ENCODE data around the gene CPZ.

- no peak for TF ChIP-seq POLR2A (IDR thresholded peaks at IDR 0.05)
- no peak for TF ChIP-seq CTCF (IDR thresholded peaks at IDR 0.05)
These were observed 47.7 kb upstream of the CPZ start for GRCh38 chr4:8544741-8545438.

All from Peyer's patch (tissue), 4 donors.